NCI-H1092 treated with DMSO at 0.1 percent for 48 hours (cell line): ENCODE measurements around the gene HSPE1.
"Not testable (repeated sequence)": the region's sequence is repeated elsewhere in the genome, so short reads cannot be mapped to it uniquely, and the experiment has no call there.

ENCODE experiments used
- DNase-seq: peaks from one replicate; lab custom pipeline; 2025; lab: John Stamatoyannopoulos, UW

HSPE1 gene

GRCh38 chr2:197498235-197498936 lies 1.8 kb upstream of the HSPE1 start:
- no peak for DNase-seq

GRCh38 chr2:197498937-197499593 lies 1.1 kb upstream of the HSPE1 start:
- peak; percentile 28 for DNase-seq

- DNase-seq = peak; percentile 39
Measured at GRCh38 chr2:197500503-197501131, 438 bp downstream of the HSPE1 start.

GRCh38 chr2:197502201-197502600 lies 2.0 kb downstream of the HSPE1 start:
- no peak for DNase-seq

GRCh38 chr2:197502685-197503084 lies 2.5 kb downstream of the HSPE1 start:
- no peak for DNase-seq

- no peak for DNase-seq
Measured at GRCh38 chr2:197504000-197504399, 3.8 kb downstream of the HSPE1 start.

- no peak for DNase-seq
Measured at GRCh38 chr2:197504512-197504911, 4.3 kb downstream of the HSPE1 start.

- no peak for DNase-seq
Measured at GRCh38 chr2:197506658-197507057, 6.5 kb downstream of the HSPE1 start.

- DNase-seq = no peak
Measured at GRCh38 chr2:197513915-197514314, 13.7 kb downstream of the HSPE1 start.

- DNase-seq = peak; percentile 21
Measured at GRCh38 chr2:197514754-197515153, 14.6 kb downstream of the HSPE1 start.

GRCh38 chr2:197515315-197515738 lies 15.1 kb downstream of the HSPE1 start:
- peak; percentile 62 for DNase-seq

GRCh38 chr2:197515739-197516392 lies 15.7 kb downstream of the HSPE1 start, which contains the start of gene MOB4:
TSS of gene MOB4 (plus strand) at chr2:197516066. CDS start at chr2:197516087, 21 bp downstream.
- peak; percentile 90 for DNase-seq

- DNase-seq = peak; percentile 3
Measured at GRCh38 chr2:197516393-197516761, 16.2 kb downstream of the HSPE1 start.

- no peak for DNase-seq
Measured at GRCh38 chr2:197517150-197517549, 17.0 kb downstream of the HSPE1 start.

GRCh38 chr2:197538412-197538811 lies 38.2 kb downstream of the HSPE1 start:
- DNase-seq = no peak

GRCh38 chr2:197539734-197540133 lies 39.6 kb downstream of the HSPE1 start:
- no peak for DNase-seq

GRCh38 chr2:197543206-197543605 lies 43.0 kb downstream of the HSPE1 start:
- DNase-seq = no peak

- DNase-seq = no peak
Measured at GRCh38 chr2:197547163-197547900, 47.2 kb downstream of the HSPE1 start.

GRCh38 chr2:197548582-197548981 lies 48.4 kb downstream of the HSPE1 start:
- no peak for DNase-seq

- DNase-seq = not testable (repeated sequence)
Measured at GRCh38 chr2:197551260-197551659, 51.1 kb downstream of the HSPE1 start.
